GM18907 (cell line): ENCODE measurements around the gene FGB.

Experiments
- ATAC-seq: cut with Tn5 transposase; IDR thresholded peaks from one replicate; pipeline ENCODE4 v1.9.1; 2021; ENCODE audit warnings: mild to moderate bottlenecking, moderate library complexity; ENCODE audit not compliant: unreplicated experiment

FGB gene

GRCh38 chr4:154562697-154563254 lies at the start of gene FGB:
Gene FGB, plus strand, starts transcription at chr4:154563011. Its CDS starts 8 bp downstream, at chr4:154563019.
- ATAC-seq = no peak

DNA sequence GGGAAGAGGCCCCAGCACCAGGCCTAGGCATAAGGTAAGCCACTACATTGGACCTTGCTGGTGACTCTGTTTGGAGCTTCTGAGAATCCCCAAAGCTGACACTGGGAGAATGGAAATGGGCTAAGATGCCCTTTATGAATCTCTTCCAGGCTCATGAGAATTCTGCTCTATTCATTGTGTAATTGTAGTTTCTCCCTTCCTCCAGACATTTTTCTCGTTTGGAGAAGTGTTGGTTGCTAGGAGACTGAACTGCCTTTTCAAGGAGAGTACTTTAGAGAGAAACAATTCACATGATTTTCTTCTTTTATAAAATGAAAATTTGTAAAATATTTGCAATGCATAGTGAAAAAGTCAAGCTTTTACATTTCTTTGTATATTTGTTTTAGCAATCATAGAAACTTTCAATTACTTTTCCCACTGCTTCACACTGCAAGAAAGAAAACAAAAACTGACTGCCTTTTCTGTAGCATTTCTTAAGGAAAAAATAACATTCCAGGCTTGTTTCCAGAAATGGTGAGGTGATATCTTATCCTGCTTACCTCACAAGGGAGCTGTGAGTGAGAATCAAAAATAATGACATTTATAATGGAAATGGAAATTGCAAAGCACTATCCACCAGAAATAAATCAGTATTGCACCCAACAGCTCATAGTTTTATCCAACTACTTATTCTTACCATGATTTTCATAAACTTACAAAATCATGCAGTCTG lies 46.3 kb upstream of the FGB start:
- ATAC-seq = no peak

- no peak for ATAC-seq
Measured at GRCh38 chr4:154517591-154517990, 45.2 kb upstream of the FGB start.

DNA sequence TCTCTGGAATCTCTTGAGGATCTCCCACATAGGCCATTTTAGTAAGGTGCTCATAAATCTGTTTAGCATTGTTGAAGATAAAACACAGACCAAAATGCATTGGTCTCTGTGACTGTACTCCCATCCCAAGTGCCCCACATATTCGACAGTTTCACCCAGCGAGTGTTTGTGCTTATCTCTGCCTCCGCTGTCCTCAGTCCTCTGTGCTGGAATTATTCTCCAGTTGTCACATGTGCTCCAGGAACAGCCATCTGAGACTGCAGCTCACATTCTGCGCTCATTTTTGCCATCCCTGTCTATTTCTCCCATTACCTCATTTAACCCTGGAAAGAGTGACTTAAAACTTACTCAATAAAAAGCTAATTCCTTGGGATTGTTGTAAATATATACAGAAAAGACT lies 43.6 kb upstream of the FGB start:
- no peak for ATAC-seq

- no peak for ATAC-seq
Measured at GRCh38 chr4:154521607-154522006, 41.2 kb upstream of the FGB start.

GRCh38 chr4:154526151-154526550 lies 36.7 kb upstream of the FGB start:
- ATAC-seq = peak; percentile 55

- ATAC-seq = no peak
Measured at GRCh38 chr4:154527308-154527707, 35.5 kb upstream of the FGB start.

DNA sequence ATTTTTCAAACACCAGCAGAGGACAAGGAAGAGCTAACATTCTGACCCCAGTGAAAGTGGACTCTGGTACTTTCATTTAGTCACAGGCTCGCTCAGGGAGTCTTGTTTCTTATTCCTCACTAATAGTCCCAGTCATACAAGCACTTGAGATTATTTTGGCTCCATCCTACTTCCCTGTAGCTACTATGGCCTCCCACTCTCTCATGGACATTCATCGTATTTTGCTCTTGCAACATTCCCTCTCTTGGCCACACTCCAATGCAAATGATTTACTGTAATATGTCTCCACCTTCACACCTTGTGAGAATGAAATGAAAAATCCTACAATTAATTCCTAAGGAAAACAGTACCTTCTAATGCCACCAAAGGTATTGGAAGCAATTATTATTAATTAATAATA lies 33.9 kb upstream of the FGB start:
- no peak for ATAC-seq

DNA sequence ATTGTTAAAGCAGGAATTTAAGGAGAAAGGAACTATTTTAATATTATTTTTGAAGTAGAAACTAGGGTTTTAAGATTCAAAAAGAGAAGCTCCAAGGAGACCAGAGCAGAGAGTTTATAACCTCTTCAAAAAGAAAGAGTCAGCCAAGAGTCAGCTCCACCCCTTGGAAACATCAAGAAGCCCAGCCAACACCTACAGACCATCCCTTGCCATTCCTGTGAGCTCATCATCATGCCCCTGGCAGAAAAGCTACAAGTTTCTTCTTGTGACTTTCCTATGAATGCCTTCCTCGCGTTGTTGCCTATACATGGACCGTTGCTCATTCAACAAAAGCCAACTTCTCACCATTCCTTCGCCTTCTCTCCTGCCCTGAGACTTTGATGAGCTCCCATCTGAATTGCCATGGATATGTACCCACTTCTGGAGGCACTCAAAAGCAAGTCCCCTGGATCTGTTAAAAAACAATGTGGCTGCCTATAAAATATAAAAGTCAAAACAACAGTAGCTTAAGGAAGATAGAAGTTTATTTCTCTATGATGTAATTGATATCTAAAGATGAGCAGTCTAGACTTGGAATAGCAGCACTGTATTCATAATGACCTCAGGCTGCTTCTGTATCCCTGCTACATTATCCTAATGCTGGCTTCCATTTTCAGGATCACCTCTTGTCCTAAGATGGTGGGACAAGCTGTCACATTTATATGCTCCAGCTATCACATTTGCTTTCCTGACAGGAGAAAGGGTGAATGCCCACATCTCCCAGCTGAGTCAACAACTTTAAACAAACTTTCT lies 32.9 kb upstream of the FGB start:
- no peak for ATAC-seq

DNA sequence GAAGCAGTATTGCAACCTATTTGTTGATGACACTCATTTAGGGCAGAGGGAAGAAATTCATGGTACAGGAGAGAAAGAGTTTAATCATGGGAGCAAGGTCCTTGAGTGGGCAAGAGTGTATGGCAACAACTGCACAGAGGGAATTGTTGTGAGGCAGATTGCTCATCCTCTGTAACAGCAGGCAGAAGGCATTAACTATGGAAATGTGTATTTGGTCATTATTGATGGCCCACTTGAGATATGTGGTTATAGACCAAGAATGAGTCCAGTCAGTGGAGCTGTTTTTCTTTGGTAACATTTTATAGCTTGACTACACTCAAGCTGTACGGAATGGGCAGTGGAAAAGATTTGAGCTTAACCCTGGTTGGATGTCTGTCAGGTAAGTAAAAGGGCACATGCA lies 28.5 kb upstream of the FGB start:
- no peak for ATAC-seq

DNA sequence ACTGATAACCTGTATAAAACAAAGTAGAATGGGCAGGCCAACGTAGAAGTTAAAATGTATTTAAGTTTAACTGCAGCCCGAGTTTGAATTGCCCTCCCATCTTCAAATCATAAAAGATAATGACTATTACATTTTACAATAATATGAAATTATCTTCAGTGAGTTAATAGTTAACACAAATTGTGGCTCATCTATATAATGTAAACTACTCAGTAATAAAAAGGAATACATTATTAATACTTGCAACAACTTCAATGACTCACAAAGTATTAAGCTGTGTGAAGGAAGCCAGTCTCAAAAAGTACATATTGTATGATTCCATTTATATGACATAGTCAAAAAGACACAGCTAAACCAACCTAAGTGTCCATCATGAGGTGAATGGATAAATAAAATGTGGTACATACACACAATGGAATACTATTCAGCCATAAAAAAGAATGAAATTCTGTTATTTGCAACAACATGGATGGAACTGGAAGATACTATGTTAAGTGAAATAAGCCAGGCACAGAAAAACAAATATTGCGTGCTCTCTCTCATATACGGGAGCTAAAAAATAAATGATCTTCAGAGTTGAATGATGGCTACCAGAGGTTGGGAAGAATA lies 20.4 kb upstream of the FGB start:
- no peak for ATAC-seq

DNA sequence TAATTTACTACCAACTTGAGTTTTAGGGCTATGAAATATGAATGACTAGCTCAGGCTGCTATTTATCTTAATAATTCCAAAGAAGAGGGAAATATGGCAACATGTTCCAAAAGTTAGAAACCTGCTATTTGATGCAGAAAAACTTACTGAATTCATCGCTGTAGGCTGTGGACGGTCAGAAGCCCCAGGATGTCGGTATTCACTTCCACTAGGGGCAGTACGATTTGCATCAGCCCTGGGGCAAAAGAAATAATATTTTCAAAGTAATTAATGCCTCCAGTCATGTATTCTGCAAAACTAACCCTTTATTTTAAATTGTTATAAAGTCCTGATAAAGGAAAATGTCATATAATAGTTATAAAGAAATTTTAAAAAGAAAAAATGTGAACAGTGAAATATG lies 17.1 kb upstream of the FGB start:
- ATAC-seq = no peak

DNA sequence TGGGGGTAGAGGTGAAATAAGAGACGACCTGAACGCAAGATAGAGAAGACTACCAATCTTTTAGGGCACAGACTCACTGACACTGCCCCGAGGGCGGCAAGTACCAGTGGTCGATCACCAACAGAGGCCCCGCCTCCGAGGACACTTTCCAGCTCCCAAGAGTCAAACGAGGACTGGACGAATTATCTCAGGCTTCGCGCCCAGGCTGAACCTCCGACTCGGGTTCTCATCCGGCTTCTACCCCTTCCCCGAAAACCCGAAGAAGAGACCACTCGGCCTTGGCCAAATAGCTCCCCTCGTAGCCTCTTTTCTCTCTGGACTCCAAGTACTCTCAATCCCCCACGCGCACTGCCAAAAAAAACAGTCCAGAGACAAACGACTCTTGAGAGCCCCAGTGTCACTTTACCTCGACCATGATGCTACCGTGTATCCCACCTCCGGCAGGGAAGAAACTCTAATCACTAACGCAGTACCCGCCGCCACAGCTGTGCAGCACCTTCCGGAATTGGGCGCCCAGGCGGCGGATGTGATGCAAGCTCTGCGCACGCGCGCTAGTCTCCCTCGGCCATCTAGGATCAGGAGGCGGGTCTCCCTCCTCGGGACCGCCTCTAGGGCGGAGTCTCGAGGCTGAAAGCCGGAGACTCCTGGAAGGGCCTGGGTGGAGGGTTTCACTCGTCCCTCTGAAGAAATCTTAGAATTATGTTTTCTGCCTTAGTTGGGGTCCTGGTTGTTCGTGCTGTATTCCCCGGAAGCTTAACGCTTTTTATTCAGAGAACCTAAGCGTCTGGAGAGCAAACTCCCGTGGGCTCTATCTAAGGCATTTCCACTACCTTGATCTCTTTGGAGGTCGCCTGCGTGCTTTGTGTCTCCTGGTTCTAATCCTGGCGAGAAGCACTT lies 12.7 kb upstream of the FGB start, which contains the start of gene PLRG1:
TSS of gene PLRG1 (minus strand) at position 507 of the 897 bp plus-strand sequence. CDS start at position 415, 92 bp downstream.
- peak; percentile 98 for ATAC-seq

GRCh38 chr4:154551872-154552686 lies 10.7 kb upstream of the FGB start:
- peak; percentile 67 for ATAC-seq

DNA sequence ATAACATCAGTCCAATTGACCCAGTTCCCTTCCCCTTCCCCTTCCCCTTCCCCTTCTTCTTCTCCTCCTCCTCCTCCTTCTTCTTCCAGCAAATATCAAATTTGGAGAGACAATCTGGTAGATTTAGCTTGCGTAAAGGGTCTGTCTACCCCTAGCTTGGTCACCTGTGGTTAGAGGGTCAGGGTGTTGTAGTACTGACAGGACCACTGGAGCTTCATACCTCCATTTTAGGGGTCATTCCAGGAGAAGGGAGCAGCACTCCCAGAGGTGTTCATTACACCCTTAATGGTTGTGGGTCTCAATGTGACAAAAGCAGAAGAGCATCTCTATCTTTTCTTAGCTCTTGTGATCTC lies 3.7 kb upstream of the FGB start:
- ATAC-seq = peak; percentile 26

DNA sequence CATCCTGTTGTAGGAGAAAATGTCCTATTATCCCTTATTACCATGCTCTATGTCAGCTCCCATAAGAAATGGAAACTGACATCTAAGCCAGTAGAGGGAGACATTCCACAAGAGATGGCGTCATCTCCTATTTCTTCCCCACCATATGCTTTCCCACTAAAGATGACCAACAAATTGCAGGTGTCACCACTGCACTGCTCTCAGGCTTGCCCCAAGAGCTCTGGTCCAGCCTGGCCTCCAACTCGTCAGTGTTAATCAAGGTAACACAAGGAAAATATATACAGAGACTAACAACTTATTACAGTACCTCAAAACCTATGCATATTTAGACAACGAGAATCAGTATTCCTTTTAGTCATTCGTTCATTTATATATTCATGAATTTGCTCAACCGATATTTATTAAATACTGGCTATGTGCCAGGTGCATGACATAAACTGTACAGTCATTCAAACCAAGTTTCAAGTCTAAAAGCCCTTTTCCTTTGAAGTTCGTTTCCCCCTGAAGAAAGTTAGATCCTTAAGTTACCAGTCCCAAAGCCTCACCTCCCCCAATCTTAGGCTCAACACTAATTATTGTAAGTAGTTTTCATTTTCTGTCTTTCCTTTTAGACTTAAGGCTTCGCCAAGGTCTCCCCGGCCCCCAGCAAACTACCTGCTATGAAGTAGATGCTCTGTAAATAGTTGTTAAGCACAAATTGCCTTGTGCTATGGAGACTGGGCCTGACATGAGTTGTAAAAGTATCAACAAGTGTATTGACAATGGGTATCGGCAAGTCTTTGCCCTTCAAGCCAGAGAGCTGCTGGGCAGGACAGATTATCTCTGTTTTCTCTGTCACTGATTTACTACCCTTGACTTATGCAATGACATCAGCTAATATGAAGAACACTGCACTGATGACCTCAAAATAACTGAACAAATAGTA lies 3.1 kb upstream of the FGB start:
- ATAC-seq = peak; percentile 87

DNA sequence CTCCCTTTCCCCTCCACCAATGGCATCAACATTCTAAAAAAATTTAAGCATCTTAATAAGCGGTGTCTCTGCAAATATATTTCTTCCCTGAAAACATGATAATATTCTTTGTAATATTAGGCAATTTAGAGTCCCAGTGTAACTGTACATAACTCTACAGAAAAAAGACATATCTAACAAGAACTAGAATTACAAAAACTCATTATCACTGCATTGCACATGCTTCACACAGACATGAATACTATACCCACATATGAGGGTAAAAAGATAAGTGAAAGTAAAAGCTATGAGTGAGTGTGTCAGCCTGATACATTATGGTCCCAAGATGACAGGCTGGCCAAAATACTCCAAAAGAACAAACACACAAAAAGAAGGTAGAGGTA lies 2.4 kb upstream of the FGB start:
- no peak for ATAC-seq

GRCh38 chr4:154560824-154561231 lies 2.0 kb upstream of the FGB start:
- no peak for ATAC-seq

GRCh38 chr4:154564311-154564710 lies 1.5 kb downstream of the FGB start:
- no peak for ATAC-seq
